HG02798 (cell line): Measurements from ENCODE around the gene MIX23.

ENCODE experiments used
- ATAC-seq: cut with Tn5 transposase; IDR thresholded peaks from one replicate; pipeline ENCODE4 v1.9.1; 2021; ENCODE audit warnings: mild to moderate bottlenecking; ENCODE audit not compliant: unreplicated experiment, poor library complexity

The MIX23 gene

GRCh38 chr3:122382888-122383666 is at the start of gene MIX23:
TSS of gene MIX23 (minus strand) at chr3:122383231. CDS start at chr3:122383224, 7 bp downstream.
- ATAC-seq, result peak; percentile 50

GRCh38 chr3:122430371-122430770 is 47.3 kb upstream of the MIX23 start:
- no peak for ATAC-seq

- no peak for ATAC-seq
Measured at GRCh38 chr3:122427857-122428471, 44.9 kb upstream of the MIX23 start.

- no peak for ATAC-seq
Measured at GRCh38 chr3:122421836-122422235, 38.8 kb upstream of the MIX23 start.

GRCh38 chr3:122421101-122421500 is 38.1 kb upstream of the MIX23 start:
- ATAC-seq, result no peak

GRCh38 chr3:122416966-122417365 is 33.9 kb upstream of the MIX23 start:
- no peak for ATAC-seq

GRCh38 chr3:122415762-122416654 is 33.0 kb upstream of the MIX23 start, which contains the start of gene WDR5B:
TSS of gene WDR5B (minus strand) at chr3:122416062. CDS start at chr3:122415528, 534 bp downstream.
- ATAC-seq, result peak; percentile 88

GRCh38 chr3:122415104-122415744 is 32.2 kb upstream of the MIX23 start:
- peak; percentile 58 for ATAC-seq

- no peak for ATAC-seq
Measured at GRCh38 chr3:122414391-122414790, 31.4 kb upstream of the MIX23 start.

GRCh38 chr3:122410639-122411038 is 27.6 kb upstream of the MIX23 start:
- no peak for ATAC-seq

- no peak for ATAC-seq
Measured at GRCh38 chr3:122410111-122410510, 27.1 kb upstream of the MIX23 start.

GRCh38 chr3:122409446-122409845 is 26.4 kb upstream of the MIX23 start:
- ATAC-seq, result no peak

GRCh38 chr3:122407946-122408345 is 24.9 kb upstream of the MIX23 start:
- ATAC-seq, result no peak

GRCh38 chr3:122406198-122406597 is 23.2 kb upstream of the MIX23 start:
- no peak for ATAC-seq

- ATAC-seq, result no peak
Measured at GRCh38 chr3:122405015-122405414, 22.0 kb upstream of the MIX23 start.

- ATAC-seq, result no peak
Measured at GRCh38 chr3:122403489-122403888, 20.5 kb upstream of the MIX23 start.

- ATAC-seq, result no peak
Measured at GRCh38 chr3:122398920-122399319, 15.9 kb upstream of the MIX23 start.

- no peak for ATAC-seq
Measured at GRCh38 chr3:122397201-122397600, 14.2 kb upstream of the MIX23 start.

- no peak for ATAC-seq
Measured at GRCh38 chr3:122396511-122396910, 13.5 kb upstream of the MIX23 start.

- ATAC-seq, result no peak
Measured at GRCh38 chr3:122395582-122395981, 12.6 kb upstream of the MIX23 start.
